Endothelial cell of umbilical vein (primary cell): Measurements from ENCODE around the gene CLIC1.

Experiments
- TF ChIP-seq, protein P1 (sequence below): IDR thresholded peaks from 2 replicates; pipeline ENCODE4 v1.6.1; 2011; ENCODE audit not compliant: insufficient read depth, insufficient read length
- TF ChIP-seq, protein P2 (sequence below), 2 donors: IDR thresholded peaks; 1 replicate in 1 of 2; 2 replicates in 1 of 2; pipeline ENCODE4 v1.5.1; 2011; ENCODE audit warnings: low read length in 2 of 2, mild to moderate bottlenecking in 2 of 2, moderate library complexity in 2 of 2, control low read depth in 1 of 2, inconsistent platforms in 1 of 2, low read depth in 1 of 2; ENCODE audit not compliant: insufficient read depth in 1 of 2; ENCODE audit errors: extremely low read depth in 1 of 2

DNA sequence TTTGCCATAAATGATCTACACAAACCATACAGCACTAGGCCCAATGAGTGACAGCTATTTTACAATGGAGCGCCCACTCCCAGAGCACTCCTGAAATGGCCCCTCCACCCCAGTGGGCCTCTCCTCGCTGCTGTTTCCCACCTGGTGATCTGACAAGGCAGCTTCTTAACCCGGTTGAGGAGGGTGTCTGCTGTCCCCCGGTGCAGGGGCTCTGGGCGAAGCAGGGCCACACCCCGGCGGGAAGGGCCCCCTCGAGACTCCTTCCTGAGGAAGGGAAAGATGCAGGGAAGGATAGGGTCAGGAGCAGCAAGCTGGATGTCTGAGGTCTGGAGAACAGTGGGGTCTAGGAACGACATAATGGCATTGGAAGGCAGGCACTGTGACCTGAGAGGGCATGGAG lies 43.4 kb downstream of the CLIC1 start:
- TF ChIP-seq, protein P1, sequence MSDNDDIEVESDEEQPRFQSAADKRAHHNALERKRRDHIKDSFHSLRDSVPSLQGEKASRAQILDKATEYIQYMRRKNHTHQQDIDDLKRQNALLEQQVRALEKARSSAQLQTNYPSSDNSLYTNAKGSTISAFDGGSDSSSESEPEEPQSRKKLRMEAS, result no peak
- TF ChIP-seq, protein P2, sequence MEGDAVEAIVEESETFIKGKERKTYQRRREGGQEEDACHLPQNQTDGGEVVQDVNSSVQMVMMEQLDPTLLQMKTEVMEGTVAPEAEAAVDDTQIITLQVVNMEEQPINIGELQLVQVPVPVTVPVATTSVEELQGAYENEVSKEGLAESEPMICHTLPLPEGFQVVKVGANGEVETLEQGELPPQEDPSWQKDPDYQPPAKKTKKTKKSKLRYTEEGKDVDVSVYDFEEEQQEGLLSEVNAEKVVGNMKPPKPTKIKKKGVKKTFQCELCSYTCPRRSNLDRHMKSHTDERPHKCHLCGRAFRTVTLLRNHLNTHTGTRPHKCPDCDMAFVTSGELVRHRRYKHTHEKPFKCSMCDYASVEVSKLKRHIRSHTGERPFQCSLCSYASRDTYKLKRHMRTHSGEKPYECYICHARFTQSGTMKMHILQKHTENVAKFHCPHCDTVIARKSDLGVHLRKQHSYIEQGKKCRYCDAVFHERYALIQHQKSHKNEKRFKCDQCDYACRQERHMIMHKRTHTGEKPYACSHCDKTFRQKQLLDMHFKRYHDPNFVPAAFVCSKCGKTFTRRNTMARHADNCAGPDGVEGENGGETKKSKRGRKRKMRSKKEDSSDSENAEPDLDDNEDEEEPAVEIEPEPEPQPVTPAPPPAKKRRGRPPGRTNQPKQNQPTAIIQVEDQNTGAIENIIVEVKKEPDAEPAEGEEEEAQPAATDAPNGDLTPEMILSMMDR (IDR thresholded peaks at IDR 0.05; ENCODE audit: extremely low read depth in 1 of 2, insufficient read depth in 1 of 2, low read depth in 1 of 2, low read length in 2 of 2), result no peak
